ENCODE data around the gene SYNRG. TPM values are rescaled to one million over a fixed set of nuclear protein-coding genes. Genes with fewer than 3 reads are reported as not detected.

Gene SYNRG
- total and polyA plus RNA-seq, 2 of the 13 experiments (the other 11 are each of a cell fraction or from before 2014, with no cell fraction given), result 7.3 to 8.7 TPM

GRCh38 chr17:37488009-37488604 is 121.1 kb downstream of the SYNRG start (continued):
- TF ChIP-seq CEBPZ (IDR thresholded peaks at IDR 0.05; ENCODE audit: low read length) (no peak), TOPORS (CRISPR knock-in tag; IDR thresholded peaks at IDR 0.05) (no peak), CAMTA2 (CRISPR knock-in tag; IDR thresholded peaks at IDR 0.05; ENCODE audit: borderline replicate concordance) (no peak), ZNF292 (CRISPR knock-in tag; IDR thresholded peaks at IDR 0.05; ENCODE audit: borderline replicate concordance, low read depth) (no peak; the same call in 1 of the 2 replicates), ZNF770 (CRISPR knock-in tag; IDR thresholded peaks at IDR 0.05) (no peak), RAD21 (CRISPR knock-in tag; IDR thresholded peaks at IDR 0.05) (no peak), MLLT10 (CRISPR knock-in tag; IDR thresholded peaks at IDR 0.05) (no peak), MTF1 (CRISPR knock-in tag; IDR thresholded peaks at IDR 0.05) (no peak), ZNF749 (CRISPR knock-in tag; IDR thresholded peaks at IDR 0.05; ENCODE audit: borderline replicate concordance) (no peak), POLR2G (IDR thresholded peaks at IDR 0.05; ENCODE audit: low read depth, low read length) (no peak), ZNF737 (CRISPR knock-in tag; IDR thresholded peaks at IDR 0.05; ENCODE audit: borderline replicate concordance) (no peak), MTA1 (CRISPR knock-in tag; IDR thresholded peaks at IDR 0.05; ENCODE audit: borderline replicate concordance) (no peak), GTF2F1 (IDR thresholded peaks at IDR 0.05; ENCODE audit: low read length) (no peak), ZNF775 (CRISPR knock-in tag; IDR thresholded peaks at IDR 0.05; ENCODE audit: borderline replicate concordance) (no peak), CBFB (CRISPR knock-in tag; IDR thresholded peaks at IDR 0.05) (0 out of 2 replicates have a peak, but pooled peaks have one; percentile 48), ZSCAN22 (CRISPR knock-in tag; IDR thresholded peaks at IDR 0.05) (no peak), ZNF615 (CRISPR knock-in tag; IDR thresholded peaks at IDR 0.05; ENCODE audit: borderline replicate concordance) (no peak), ELF3 (CRISPR knock-in tag; IDR thresholded peaks at IDR 0.05) (no peak), NR2F2 (IDR thresholded peaks at IDR 0.05; ENCODE audit: borderline replicate concordance, low read depth) (no peak), SRF (IDR thresholded peaks at IDR 0.05; ENCODE audit: low read depth, low read length) (no peak), HOXA7 (CRISPR knock-in tag; IDR thresholded peaks at IDR 0.05) (no peak), BRCA1 (CRISPR knock-in tag; IDR thresholded peaks at IDR 0.05) (no peak), ZSCAN21 (CRISPR knock-in tag; IDR thresholded peaks at IDR 0.05; ENCODE audit: borderline replicate concordance) (no peak), STAT6 (CRISPR knock-in tag; IDR thresholded peaks at IDR 0.05; ENCODE audit: borderline replicate concordance) (no peak)

Measured in HepG2 (cell line).